ENCODE results near the gene F2RL3.
"Not testable (repeated sequence)": the region's sequence is repeated elsewhere in the genome, so short reads cannot be mapped to it uniquely, and the experiment has no call there.

Gene F2RL3

DNA sequence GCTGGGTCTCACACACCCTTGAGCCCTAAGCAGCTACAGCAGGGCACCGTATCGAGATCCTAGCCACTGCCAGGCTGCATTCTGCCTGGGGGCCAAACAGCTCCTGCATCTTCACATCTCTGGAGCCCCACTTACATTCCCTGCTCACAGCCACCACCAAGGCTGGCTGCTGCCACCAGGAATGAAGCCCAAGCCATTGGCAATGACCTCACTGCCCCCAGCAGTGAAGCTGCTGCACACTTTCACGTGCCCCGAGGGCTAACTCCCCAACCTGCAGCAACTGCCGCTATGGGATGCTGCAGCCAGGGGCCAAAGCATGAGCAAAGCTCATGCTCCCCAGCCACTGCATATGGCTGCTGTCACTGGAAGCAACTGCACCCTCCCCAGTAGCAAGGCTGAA lies 42.0 kb downstream of the F2RL3 start:
- peaks cover 61% of the 10 kb centered on the region for H3K36me3 Mint-ChIP-seq (ENCODE audit: low read depth)
- H3K4me3 Mint-ChIP-seq, result no peak overlapping the region
- no peaks in the 10 kb centered on the region for H3K27me3 Mint-ChIP-seq (ENCODE audit: low read depth)
- no peak overlapping the region for H3K27ac Mint-ChIP-seq
- TF ChIP-seq, protein P1, sequence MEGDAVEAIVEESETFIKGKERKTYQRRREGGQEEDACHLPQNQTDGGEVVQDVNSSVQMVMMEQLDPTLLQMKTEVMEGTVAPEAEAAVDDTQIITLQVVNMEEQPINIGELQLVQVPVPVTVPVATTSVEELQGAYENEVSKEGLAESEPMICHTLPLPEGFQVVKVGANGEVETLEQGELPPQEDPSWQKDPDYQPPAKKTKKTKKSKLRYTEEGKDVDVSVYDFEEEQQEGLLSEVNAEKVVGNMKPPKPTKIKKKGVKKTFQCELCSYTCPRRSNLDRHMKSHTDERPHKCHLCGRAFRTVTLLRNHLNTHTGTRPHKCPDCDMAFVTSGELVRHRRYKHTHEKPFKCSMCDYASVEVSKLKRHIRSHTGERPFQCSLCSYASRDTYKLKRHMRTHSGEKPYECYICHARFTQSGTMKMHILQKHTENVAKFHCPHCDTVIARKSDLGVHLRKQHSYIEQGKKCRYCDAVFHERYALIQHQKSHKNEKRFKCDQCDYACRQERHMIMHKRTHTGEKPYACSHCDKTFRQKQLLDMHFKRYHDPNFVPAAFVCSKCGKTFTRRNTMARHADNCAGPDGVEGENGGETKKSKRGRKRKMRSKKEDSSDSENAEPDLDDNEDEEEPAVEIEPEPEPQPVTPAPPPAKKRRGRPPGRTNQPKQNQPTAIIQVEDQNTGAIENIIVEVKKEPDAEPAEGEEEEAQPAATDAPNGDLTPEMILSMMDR (IDR thresholded peaks at IDR 0.05; ENCODE audit: unreplicated experiment in 3 of 3), result no peak
- no peaks in the 10 kb centered on the region for H3K4me1 Mint-ChIP-seq
- H3K9me3 Mint-ChIP-seq, result peaks cover 51% of the 10 kb centered on the region

DNA sequence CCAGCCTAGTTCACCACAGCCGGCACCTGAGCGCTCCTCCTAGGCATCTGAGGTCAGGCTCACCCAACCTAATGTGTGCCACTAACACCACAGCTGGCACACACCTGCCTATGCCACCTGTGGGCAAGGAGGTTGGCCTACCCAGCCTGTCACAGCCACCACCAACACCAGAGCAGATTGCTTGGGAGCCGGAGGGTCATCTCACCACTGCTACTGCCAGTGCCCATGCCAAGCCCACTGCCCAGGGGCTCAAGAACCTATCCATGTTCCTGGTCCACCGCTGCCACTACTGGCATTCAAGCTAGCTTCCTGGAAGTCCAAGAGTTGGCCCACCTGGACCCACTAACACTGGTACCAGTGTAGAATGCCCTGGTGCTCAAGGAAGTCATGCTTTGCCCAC lies 42.5 kb downstream of the F2RL3 start:
- Mint-ChIP-seq H3K27ac (no peak overlapping the region), H3K4me3 (no peak overlapping the region), H3K36me3 (ENCODE audit: low read depth) (peaks cover 66% of the 10 kb centered on the region), H3K4me1 (no peaks in the 10 kb centered on the region), H3K9me3 (peaks cover 55% of the 10 kb centered on the region), H3K27me3 (ENCODE audit: low read depth) (no peaks in the 10 kb centered on the region)
- TF ChIP-seq, protein P1 (IDR thresholded peaks at IDR 0.05; ENCODE audit: unreplicated experiment in 3 of 3), result no peak

DNA sequence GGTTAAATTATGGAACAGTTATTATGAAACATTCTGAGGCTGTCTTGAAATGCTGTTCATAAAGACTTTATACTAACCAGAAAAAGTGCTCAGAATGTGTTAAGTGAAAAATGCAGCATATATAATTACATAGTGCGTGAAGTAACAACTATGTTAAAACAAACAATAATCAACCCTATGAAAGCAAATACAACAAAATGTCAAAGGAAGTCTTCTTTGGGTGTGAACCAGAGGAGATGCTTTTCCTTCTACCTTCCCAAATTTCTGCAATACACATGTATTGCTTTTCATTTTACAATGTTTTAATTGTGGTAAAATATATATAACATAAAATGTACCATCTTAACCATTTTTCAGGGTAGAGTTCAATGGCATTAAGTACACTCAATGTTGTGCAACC lies 45.7 kb downstream of the F2RL3 start:
- Mint-ChIP-seq H3K4me3 (no peak overlapping the region), H3K4me1 (no peaks in the 10 kb centered on the region), H3K27ac (no peak overlapping the region), H3K36me3 (ENCODE audit: low read depth) (peaks cover 37% of the 10 kb centered on the region), H3K27me3 (ENCODE audit: low read depth) (no peaks in the 10 kb centered on the region), H3K9me3 (peaks cover 34% of the 10 kb centered on the region)
- TF ChIP-seq, protein P1 (IDR thresholded peaks at IDR 0.05; ENCODE audit: unreplicated experiment in 3 of 3), result no peak

DNA sequence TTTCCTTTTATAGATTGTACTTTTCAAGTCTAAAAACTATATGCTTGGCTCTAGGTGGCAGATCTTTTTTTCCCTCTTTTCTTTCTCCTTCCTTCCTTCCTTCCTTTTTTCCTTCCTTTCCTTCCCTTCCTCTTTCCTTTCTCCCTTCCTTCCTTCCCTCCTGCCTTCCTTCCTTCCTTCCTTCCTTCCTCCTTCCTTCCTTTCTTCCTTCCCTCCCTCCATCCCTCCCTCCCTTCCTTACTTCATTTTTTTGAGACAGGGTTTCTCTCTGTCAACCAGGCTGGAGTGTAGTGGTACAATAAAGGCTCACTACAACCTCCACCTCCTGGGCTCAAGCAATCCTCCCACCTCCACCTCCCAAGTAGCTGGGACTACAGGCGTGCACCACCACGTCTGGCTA lies 48.1 kb downstream of the F2RL3 start:
- TF ChIP-seq, protein P1 (IDR thresholded peaks at IDR 0.05; ENCODE audit: unreplicated experiment in 3 of 3), result no peak
- Mint-ChIP-seq H3K27me3 (ENCODE audit: low read depth) (no peaks in the 10 kb centered on the region), H3K27ac (no peak overlapping the region), H3K4me3 (no peak overlapping the region), H3K36me3 (ENCODE audit: low read depth) (peaks cover 27% of the 10 kb centered on the region), H3K9me3 (peaks cover 26% of the 10 kb centered on the region), H3K4me1 (no peaks in the 10 kb centered on the region)

DNA sequence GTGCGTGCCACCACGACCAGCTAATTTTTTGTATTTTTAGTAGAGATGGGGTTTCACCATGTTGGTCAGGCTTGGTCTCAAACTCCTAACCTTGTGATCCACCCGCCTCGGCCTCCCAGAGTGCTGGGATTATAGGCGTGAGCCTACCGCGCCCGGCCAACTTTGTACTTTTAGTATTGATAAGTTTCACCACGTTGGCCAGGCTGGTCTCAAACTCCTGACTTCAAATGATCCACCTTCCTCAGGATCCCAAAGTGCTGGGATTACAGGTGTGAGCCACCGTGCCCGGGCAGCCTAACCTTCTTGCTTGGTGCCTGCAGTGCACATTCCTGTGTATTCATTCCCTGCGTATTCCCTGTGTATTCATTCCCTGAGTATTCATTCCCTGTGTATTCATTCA lies 49.0 kb downstream of the F2RL3 start:
- Mint-ChIP-seq H3K9me3 (peaks cover 21% of the 10 kb centered on the region), H3K36me3 (ENCODE audit: low read depth) (peaks cover 29% of the 10 kb centered on the region)
- H3K4me3 Mint-ChIP-seq; H3K27ac Mint-ChIP-seq; H3K27me3 Mint-ChIP-seq (ENCODE audit: low read depth); H3K4me1 Mint-ChIP-seq: not testable (repeated sequence)

DNA sequence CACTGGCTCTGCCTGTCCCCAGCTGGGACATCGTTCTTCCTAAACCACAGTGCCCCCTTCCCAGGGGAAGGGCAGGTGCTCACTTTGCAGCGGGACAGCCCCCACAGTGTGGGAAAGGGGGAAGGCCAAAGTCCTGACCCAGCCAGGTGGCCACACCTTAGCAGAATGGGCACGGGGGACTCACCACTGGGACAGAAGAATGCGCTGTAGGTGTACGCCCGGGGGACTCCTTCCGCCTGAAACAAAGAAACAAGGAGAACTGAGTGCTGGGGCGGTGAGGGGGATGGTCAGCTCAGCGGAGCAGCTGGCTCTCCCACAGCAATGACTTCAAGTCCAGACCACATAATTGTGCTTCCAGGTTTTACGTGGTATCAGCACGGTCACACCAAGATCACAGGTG lies 49.4 kb downstream of the F2RL3 start:
- Mint-ChIP-seq H3K27me3 (ENCODE audit: low read depth) (no peaks in the 10 kb centered on the region), H3K4me3 (no peak overlapping the region), H3K4me1 (no peaks in the 10 kb centered on the region), H3K36me3 (ENCODE audit: low read depth) (peaks cover 29% of the 10 kb centered on the region), H3K27ac (no peak overlapping the region), H3K9me3 (peaks cover 21% of the 10 kb centered on the region)
- TF ChIP-seq, protein P1 (IDR thresholded peaks at IDR 0.05; ENCODE audit: unreplicated experiment in 3 of 3), result no peak

DNA sequence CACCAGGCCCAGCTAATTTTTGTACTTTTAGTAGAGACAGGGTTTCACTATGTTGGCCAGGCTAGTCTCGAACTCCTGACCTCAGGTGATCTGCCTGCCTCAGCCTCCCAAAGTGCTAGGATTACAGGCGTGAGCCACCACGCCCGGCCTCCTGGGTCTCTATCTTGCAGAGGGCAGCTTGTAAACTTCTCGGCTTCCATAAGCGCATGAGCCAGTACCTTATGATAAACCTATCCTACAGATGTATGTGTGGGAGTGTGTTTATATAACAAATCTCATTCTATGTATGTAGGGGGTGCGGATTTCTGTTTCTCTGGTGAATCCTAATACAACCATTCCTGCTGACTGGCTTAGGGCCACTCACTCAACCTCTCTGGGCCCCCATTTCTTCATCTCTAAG lies 51.3 kb downstream of the F2RL3 start:
- not testable (repeated sequence) for H3K9me3 Mint-ChIP-seq; H3K4me3 Mint-ChIP-seq; H3K4me1 Mint-ChIP-seq; H3K27ac Mint-ChIP-seq; H3K27me3 Mint-ChIP-seq (ENCODE audit: low read depth)
- H3K36me3 Mint-ChIP-seq (ENCODE audit: low read depth), result peaks cover 15% of the 10 kb centered on the region
